HG02571 (cell line): Measurements from ENCODE around the gene PCDHGA9.
"Not testable (repeated sequence)": the region's sequence is repeated elsewhere in the genome, so short reads cannot be mapped to it uniquely, and the experiment has no call there.

Experiments used
- ATAC-seq: cut with Tn5 transposase; IDR thresholded peaks from one replicate; pipeline ENCODE4 v1.9.1; 2021; ENCODE audit warnings: mild to moderate bottlenecking, moderate library complexity; ENCODE audit not compliant: unreplicated experiment

The PCDHGA9 gene

DNA sequence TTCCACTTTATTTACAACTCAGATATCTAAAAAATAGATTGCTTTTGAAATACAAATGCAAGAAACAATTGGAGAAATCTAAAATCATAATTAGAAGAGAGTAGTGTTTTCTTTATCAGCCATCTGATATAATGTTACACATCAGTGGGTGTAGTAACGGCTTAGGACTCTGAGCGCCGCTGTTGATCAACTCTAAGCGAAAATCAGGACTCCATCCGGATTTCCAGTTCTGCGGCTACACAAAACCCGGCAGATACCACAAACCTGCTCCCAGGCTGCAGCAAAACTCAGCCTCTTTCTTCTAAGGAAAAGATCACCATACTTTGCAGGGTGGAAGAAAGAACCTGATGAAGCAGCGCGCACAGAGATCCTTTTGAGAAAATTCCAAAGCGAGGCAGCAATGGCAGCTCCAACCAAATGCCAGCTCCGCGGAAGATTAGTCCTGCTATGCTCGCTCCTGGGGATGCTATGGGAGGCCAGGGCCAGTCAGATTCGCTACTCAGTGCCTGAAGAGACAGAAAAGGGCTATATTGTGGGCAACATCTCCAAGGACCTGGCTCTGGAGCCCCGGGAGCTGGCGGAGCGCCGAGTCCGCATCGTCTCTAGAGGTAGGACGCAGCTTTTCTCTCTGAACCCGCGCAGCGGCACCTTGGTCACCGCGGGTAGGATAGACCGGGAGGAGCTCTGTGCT lies at the start of gene PCDHGA9:
TSS of gene PCDHGA9 (plus strand) at position 226 of the 691 bp plus-strand sequence. CDS start at position 401, 175 bp downstream.
- ATAC-seq: no peak

DNA sequence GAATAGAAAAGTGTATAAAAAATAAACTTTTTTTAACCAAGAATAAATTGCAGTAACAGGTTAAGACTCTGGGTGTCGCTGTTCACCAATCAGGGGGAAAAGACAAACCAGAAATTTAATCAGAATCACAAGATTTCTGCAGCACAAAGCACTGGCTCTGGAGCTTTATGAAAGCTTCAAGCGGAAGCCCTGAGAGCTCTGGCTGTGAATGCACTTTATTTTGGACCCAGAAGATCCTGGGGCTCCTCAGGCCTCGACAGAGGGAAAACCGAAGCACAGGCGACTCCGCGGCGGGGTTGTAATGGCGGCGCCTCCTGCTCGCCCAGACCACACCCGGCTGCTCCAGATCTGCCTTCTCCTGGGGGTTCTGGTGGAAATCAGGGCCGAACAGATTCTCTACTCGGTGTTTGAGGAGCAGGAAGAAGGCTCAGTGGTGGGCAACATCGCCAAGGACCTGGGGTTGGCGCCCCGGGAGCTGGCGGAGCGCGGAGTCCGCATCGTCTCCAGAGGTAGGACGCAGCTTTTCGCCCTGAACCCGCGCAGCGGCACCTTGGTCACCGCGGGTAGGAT lies 47.6 kb upstream of the PCDHGA9 start, which contains the start of gene PCDHGA4:
TSS of gene PCDHGA4 (plus strand) at position 122 of the 570 bp plus-strand sequence. CDS start at position 209, 87 bp downstream.
- no peak for ATAC-seq

DNA sequence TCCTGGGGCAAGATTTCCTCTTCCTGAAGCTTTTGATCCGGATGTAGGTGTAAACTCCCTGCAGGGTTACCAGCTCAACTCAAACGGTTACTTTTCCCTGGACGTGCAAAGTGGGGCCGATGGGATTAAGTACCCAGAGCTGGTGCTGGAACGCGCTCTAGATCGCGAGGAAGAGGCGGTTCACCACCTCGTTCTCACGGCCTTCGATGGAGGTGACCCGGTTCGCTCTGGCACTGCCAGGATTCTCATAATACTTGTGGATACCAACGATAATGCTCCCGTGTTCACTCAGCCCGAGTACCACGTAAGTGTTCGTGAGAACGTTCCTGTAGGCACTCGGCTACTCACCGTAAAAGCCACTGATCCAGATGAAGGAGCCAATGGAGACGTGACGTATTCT lies 46.9 kb upstream of the PCDHGA9 start:
- no peak for ATAC-seq

DNA sequence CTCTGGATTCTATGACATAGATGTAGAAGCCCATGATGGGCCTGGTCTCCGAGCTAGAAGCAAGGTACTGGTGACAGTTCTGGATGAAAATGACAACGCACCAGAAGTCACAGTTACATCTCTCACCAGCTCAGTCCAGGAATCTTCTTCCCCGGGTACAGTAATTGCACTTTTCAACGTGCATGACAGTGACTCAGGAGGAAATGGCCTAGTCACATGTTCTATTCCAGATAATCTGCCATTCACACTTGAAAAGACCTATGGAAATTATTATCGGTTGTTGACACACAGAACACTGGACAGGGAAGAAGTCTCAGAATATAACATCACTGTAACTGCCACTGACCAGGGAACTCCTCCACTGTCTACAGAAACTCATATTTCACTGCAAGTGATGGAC lies 46.4 kb upstream of the PCDHGA9 start:
- no peak for ATAC-seq

DNA sequence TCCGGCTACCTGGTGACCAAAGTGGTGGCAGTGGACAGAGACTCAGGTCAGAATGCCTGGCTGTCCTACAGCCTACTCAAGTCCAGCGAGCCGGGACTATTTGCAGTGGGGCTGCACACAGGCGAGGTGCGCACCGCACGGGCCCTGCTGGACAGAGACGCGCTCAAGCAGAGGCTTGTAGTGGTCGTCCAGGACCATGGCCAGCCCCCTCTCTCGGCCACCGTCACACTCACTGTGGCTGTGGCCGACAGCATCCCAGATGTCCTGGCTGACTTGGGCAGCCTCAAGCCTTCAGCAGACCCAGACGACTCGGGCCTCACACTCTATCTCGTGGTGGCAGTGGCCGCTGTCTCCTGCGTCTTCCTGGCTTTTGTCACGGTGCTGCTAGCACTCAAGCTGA lies 45.6 kb upstream of the PCDHGA9 start:
- ATAC-seq: no peak

DNA sequence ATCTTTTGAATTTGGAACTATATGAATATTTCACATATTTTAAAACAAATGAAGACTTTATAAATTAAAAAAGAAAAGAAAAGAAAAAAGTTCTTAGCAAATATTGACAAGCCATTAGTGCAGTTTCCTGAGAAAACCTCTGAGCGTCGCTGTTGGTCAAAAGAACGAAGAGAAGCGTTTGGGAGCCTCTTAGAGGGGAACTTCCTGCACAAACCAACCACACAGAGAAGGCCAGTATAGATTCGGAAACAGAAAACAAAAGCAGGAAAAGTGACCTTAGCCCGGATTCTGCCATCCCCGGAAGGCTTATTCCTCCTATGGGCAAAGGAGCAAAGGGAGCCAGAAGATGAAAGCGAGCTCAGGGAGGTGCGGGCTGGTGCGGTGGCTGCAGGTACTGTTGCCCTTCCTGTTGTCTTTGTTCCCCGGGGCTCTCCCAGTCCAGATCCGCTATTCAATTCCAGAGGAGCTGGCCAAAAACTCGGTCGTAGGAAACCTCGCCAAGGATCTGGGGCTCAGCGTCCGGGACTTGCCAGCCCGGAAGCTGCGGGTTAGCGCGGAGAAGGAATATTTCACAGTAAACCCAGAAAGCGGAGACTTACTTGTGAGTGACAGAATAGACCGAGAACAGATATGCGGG lies 42.7 kb upstream of the PCDHGA9 start, which contains the start of gene PCDHGB2:
TSS of gene PCDHGB2 (plus strand) at position 205 of the 637 bp plus-strand sequence. CDS start at position 347, 142 bp downstream.
- no peak for ATAC-seq

DNA sequence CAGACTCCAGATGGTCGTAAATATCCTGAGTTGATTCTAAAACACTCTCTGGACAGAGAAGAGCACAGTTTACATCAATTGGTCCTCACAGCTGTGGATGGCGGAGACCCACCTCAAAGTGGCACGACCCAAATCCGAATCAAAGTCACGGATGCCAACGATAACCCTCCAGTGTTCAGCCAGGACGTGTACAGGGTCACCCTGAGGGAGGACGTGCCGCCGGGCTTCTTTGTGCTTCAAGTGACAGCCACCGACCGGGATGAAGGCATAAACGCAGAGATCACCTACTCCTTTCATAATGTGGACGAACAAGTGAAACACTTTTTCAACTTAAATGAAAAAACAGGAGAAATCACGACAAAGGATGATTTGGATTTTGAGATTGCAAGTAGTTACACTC lies 41.9 kb upstream of the PCDHGA9 start:
- ATAC-seq: no peak

DNA sequence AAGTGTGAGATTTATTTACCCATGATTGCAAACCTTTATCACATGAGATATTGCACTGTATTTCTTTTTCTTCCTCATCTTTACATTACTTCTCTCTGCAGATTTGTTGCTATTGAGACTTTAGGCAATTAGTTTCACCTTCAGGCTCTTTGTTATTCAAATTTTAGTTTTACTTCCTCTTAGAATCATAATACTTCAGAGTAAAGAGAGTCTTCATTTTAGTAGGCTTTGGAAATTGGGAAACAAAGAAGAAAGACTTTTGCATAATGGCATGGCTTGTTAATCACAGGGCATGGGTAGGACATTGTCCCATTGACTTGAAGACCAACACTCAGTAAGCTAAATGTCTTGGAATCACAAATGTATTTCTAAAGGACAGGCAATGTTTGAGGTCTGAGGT lies 39.9 kb upstream of the PCDHGA9 start:
- ATAC-seq: no peak

DNA sequence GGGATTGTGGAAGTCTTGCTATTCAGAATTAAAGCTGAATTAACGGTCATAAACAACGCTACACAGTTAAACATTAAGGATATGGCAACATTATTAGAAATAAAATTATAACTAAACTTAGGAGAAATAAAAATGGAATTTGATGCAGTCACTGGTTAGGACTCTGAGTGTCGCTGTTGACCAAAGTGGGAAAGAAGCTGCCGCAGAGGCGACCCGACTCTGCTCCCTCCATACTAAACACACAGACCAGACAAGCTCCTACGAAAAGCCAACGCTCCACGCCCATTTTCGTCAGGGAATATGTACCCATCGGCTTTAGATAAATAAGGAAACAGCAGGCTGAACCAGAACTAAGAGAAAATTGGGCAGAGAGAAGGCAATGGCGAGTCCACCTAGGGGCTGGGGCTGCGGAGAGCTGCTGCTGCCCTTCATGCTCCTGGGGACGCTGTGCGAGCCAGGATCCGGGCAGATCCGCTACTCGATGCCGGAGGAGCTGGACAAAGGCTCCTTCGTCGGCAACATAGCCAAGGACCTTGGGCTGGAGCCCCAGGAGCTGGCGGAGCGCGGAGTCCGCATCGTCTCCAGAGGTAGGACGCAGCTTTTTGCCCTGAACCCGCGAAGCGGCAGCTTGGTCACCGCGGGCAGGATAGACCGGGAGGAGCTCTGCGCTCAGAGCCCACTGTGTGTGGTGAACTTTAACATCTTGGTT lies 38.5 kb upstream of the PCDHGA9 start, which contains the start of gene PCDHGA5:
TSS of gene PCDHGA5 (plus strand) at position 211 of the 709 bp plus-strand sequence. CDS start at position 380, 169 bp downstream.
- no peak for ATAC-seq

DNA sequence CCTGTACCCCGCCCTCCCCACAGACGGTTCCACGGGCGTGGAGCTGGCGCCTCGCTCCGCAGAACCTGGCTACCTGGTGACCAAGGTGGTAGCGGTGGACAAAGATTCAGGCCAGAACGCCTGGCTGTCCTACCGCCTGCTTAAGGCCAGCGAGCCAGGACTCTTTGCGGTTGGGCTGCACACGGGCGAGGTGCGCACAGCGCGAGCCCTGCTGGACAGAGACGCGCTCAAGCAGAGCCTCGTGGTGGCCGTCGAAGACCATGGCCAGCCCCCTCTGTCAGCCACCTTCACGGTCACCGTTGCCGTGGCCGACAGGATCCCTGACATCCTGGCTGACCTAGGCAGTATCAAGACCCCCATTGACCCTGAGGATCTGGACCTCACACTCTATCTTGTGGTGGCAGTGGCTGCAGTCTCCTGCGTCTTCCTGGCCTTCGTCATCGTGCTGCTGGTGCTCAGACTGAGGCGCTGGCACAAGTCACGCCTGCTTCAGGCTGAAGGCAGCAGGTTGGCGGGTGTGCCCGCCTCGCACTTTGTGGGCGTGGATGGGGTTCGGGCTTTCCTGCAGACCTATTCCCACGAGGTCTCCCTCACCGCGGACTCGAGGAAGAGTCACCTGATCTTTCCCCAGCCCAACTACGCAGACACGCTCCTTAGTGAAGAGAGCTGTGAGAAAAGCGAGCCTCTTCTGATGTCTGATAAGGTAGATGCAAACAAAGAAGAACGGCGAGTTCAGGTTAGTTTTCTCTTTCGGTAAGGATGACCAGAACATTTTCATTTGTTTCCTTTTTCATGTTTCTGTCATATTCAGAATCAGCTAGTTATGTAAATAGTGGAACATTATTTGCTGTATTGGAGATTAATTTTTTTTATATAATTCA lies 36.3 kb upstream of the PCDHGA9 start:
- no peak for ATAC-seq

DNA sequence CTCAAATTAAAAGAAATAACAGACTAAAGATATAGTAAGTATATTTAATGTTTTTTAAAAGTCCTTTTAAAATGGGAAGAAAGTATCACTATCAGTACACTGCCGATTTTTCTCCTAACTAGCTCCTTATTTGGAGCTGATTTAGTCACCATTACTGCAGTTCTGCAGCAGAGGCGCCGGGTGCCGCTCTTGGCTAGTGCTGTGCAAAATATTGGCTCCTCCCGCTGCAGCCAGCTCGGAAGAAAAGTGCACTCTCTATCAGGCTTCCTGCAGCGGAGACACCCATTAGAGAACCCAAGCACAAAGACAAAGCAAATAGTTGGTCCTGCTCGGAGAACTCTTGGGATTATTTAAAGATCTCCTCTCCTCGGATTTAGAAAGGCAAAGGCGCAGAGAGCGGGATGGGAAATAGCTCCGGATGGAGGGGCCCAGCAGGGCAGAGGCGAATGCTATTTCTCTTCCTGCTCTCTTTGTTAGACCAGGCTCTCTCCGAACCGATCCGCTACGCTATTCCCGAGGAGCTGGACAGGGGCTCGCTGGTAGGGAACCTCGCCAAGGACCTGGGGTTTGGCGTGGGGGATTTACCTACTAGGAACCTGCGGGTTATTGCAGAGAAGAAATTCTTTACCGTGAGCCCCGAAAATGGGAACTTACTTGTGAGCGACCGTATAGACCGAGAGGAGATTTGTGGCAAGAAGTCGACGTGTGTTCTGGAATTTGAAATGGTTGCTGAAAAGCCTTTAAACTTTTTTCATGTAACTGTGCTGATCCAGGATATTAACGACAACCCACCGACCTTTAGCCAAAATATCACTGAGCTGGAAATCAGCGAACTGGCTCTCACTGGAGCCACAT lies 32.4 kb upstream of the PCDHGA9 start, which contains the start of gene PCDHGB3:
TSS of gene PCDHGB3 (plus strand) at position 249 of the 855 bp plus-strand sequence. CDS start at position 402, 153 bp downstream.
- ATAC-seq: no peak

DNA sequence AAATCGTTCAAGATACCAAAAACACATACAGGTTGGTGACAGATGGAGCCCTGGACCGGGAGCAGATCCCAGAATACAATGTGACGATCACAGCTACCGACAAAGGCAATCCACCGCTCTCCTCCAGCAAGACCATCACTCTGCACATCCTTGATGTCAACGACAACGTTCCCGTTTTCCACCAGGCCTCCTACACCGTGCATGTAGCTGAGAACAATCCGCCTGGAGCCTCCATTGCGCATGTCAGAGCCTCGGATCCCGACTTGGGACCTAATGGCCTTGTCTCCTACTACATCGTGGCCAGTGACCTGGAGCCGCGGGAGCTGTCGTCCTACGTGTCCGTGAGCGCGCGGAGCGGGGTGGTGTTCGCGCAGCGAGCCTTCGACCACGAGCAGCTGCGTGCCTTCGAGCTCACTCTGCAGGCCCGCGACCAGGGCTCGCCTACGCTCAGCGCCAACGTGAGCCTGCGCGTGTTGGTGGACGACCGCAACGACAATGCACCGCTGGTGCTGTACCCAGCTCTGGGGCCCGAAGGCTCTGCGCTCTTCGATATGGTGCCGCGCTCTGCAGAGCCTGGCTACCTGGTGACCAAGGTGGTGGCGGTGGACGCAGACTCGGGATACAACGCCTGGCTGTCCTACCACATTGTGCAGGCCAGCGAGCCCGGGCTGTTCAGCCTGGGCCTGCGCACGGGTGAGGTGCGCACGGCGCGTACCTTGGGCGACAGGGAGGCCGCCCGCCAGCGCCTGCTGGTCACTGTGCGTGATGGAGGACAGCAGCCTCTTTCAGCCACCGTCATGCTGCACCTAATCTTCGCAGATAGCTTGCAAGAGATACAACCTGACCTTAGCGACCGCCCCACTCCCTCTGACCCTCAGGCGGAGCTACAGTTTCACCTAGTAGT lies 30.8 kb upstream of the PCDHGA9 start:
- ATAC-seq: no peak

DNA sequence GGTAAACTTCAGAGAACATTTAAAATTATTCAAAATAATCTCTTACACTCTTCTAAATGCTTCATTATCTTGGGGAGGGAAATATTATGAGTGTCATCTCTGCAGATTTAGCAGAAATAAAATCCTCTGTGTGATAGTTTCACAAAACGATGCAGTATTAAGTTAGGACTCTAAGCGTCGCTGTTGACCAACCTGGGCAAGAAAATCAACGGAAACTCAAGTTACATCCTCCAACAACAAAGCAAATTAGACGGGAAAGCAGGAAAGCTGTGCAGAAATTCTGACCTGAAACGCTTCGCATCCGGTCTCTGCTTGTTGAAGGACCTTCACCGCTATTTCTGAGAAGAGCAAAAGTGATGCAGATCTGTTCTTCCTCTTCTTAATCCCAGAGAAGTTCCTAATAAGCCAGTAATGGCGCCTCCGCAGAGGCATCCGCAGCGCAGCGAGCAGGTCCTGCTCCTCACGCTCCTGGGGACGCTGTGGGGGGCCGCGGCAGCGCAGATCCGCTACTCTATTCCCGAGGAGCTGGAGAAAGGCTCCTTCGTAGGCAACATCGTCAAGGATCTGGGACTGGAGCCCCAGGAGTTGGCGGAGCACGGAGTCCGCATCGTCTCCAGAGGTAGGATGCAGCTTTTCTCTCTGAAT lies 28.8 kb upstream of the PCDHGA9 start, which contains the start of gene PCDHGA6:
TSS of gene PCDHGA6 (plus strand) at position 219 of the 645 bp plus-strand sequence. CDS start at position 412, 193 bp downstream.
- no peak for ATAC-seq

DNA sequence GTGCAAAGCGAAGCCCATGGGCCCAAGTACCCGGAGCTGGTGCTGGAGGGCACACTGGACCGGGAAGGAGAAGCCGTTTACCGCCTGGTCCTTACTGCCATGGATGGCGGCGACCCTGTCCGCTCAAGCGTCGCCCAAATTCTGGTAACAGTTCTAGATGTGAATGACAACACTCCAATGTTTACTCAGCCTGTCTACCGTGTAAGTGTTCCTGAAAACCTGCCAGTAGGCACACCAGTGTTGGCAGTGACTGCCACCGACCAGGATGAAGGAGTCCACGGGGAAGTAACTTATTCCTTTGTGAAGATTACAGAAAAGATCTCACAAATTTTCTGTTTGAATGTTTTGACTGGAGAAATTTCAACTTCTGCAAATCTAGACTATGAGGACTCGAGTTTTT lies 28.0 kb upstream of the PCDHGA9 start:
- no peak for ATAC-seq

DNA sequence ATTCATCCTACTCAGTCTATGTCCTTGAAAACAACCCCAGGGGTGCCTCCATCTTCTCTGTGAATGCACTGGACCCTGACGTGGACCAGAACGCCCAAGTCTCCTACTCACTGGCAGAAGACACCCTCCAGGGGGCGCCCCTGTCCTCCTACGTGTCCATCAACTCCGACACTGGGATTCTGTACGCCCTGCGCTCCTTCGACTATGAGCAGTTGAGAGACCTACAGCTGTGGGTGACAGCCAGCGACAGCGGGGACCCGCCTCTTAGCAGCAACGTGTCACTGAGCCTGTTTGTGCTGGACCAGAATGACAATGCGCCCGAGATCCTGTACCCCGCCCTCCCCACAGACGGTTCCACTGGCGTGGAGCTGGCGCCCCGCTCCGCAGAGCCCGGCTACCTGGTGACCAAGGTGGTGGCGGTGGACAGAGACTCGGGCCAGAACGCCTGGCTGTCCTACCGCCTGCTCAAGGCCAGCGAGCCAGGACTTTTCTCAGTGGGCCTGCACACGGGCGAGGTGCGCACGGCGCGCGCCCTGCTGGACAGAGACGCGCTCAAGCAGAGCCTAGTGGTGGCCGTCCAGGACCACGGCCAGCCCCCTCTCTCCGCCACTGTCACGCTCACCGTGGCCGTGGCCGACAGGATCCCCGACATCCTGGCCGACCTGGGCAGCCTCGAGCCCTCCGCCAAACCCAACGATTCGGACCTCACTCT lies 27.0 kb upstream of the PCDHGA9 start:
- not testable (repeated sequence) for ATAC-seq

DNA sequence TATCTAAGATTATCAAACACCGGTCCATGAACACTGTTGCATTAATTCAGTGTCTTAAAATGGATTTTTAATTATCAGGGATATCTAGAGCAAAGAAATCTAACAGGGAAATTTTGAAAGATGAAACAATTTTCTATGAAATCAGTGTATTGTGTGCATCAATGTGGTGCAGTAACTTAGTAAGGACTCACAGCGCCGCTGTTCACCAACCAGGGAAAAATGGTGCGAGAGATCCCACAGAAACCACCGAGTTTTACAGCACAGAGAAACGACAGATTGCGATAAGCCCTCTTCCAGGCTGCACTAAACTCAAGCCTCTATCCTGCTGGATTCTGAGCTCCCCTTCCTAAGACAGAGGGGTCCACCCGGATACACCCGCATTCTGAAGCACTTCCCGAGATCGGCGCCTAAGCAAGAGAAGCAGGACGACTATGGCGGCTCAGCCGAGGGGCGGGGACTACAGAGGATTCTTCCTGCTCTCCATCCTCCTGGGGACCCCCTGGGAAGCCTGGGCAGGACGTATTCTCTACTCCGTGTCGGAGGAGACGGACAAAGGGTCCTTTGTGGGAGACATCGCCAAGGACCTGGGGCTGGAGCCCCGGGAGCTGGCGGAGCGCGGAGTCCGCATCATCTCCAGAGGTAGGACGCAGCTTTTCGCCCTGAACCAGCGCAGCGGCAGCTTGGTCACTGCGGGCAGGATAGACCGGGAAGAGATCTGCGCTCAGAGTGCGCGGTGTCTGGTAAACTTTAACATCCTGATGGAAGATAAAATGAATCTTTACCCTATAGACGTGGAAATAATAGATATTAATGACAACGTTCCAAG lies 19.9 kb upstream of the PCDHGA9 start, which contains the start of gene PCDHGA7:
TSS of gene PCDHGA7 (plus strand) at position 274 of the 826 bp plus-strand sequence. CDS start at position 432, 158 bp downstream.
- ATAC-seq: no peak
